Central memory CD8-positive, alpha-beta T cell (primary cell): ENCODE results near the gene TIAL1.
"Not testable (repeated sequence)": the region's sequence is repeated elsewhere in the genome, so short reads cannot be mapped to it uniquely, and the experiment has no call there.

Experiments
- ATAC-seq: fragments of 150-1000 bp; cut with Tn5 transposase; replicated peaks from 2 replicates; pipeline ENCODE4 v1.10.0; 2022; ENCODE audit warnings: mild to moderate bottlenecking, moderate FRiP score, moderate number of reproducible peaks; ENCODE audit not compliant: poor library complexity, severe bottlenecking; ENCODE audit errors: extremely low read depth
- DNase-seq, 2 donors: peaks; one replicate each; pipeline ENCODE4 v3.0.0; 2021; ENCODE audit warnings: low spot score in 2 of 2
- H3K27ac Mint-ChIP-seq: one replicate; pipeline ENCODE4 v1.8.0; 2022; ENCODE audit warnings: low read depth, mild to moderate bottlenecking, moderate library complexity, mixed read lengths
- H3K27me3 Mint-ChIP-seq: one replicate; pipeline ENCODE4 v1.8.0; 2022; ENCODE audit warnings: mixed read lengths
- H3K36me3 Mint-ChIP-seq: one replicate; pipeline ENCODE4 v1.8.0; 2022; ENCODE audit warnings: mild to moderate bottlenecking, moderate library complexity, mixed read lengths; ENCODE audit not compliant: insufficient read depth
- H3K4me1 Mint-ChIP-seq: one replicate; pipeline ENCODE4 v1.8.0; 2022; ENCODE audit warnings: mixed read lengths
- H3K4me3 Mint-ChIP-seq: one replicate; pipeline ENCODE4 v1.8.0; 2022; ENCODE audit warnings: mild to moderate bottlenecking, moderate library complexity, mixed read lengths
- H3K9me3 Mint-ChIP-seq: one replicate; pipeline ENCODE4 v1.8.0; 2022; ENCODE audit warnings: mixed read lengths

The TIAL1 gene

GRCh38 chr10:119541046-119541445 lies 55.7 kb downstream of the TIAL1 start:
- Mint-ChIP-seq H3K27me3 (no peaks in the 10 kb centered on the region), H3K27ac (peak overlapping the region; percentile 14), H3K4me1 (peaks cover 67% of the 10 kb centered on the region), H3K4me3 (peak overlapping the region; percentile 93), H3K9me3 (no peaks in the 10 kb centered on the region), H3K36me3 (peaks cover 13% of the 10 kb centered on the region)
- ATAC-seq (no peak), DNase-seq (no peak)

- DNase-seq (no peak), ATAC-seq (no peak)
- peaks cover 13% of the 10 kb centered on the region for H3K36me3 Mint-ChIP-seq
- H3K9me3 Mint-ChIP-seq = no peaks in the 10 kb centered on the region
- no peaks in the 10 kb centered on the region for H3K27me3 Mint-ChIP-seq
- H3K4me3 Mint-ChIP-seq = peak overlapping the region; percentile 93
- H3K4me1 Mint-ChIP-seq = peaks cover 74% of the 10 kb centered on the region
- H3K27ac Mint-ChIP-seq = peak overlapping the region; percentile 14
These were observed 56.7 kb downstream of the TIAL1 start for GRCh38 chr10:119540038-119540437.

GRCh38 chr10:119539359-119539825 lies 57.4 kb downstream of the TIAL1 start:
- H3K9me3 Mint-ChIP-seq = no peaks in the 10 kb centered on the region
- DNase-seq (no peak), ATAC-seq (no peak)
- peak overlapping the region; percentile 74 for H3K27ac Mint-ChIP-seq
- H3K27me3 Mint-ChIP-seq = no peaks in the 10 kb centered on the region
- peaks cover 15% of the 10 kb centered on the region for H3K36me3 Mint-ChIP-seq
- H3K4me3 Mint-ChIP-seq = peak overlapping the region; percentile 93
- H3K4me1 Mint-ChIP-seq = peaks cover 74% of the 10 kb centered on the region

- ATAC-seq = no peak
- no peaks in the 10 kb centered on the region for H3K27me3 Mint-ChIP-seq
- peak overlapping the region; percentile 53 for H3K4me3 Mint-ChIP-seq
- peaks cover 70% of the 10 kb centered on the region for H3K4me1 Mint-ChIP-seq
- no peaks in the 10 kb centered on the region for H3K9me3 Mint-ChIP-seq
- DNase-seq = no peak
- H3K36me3 Mint-ChIP-seq = peaks cover 15% of the 10 kb centered on the region
- peak overlapping the region; percentile 74 for H3K27ac Mint-ChIP-seq
These were observed 58.0 kb downstream of the TIAL1 start for GRCh38 chr10:119538632-119539358.

DNA sequence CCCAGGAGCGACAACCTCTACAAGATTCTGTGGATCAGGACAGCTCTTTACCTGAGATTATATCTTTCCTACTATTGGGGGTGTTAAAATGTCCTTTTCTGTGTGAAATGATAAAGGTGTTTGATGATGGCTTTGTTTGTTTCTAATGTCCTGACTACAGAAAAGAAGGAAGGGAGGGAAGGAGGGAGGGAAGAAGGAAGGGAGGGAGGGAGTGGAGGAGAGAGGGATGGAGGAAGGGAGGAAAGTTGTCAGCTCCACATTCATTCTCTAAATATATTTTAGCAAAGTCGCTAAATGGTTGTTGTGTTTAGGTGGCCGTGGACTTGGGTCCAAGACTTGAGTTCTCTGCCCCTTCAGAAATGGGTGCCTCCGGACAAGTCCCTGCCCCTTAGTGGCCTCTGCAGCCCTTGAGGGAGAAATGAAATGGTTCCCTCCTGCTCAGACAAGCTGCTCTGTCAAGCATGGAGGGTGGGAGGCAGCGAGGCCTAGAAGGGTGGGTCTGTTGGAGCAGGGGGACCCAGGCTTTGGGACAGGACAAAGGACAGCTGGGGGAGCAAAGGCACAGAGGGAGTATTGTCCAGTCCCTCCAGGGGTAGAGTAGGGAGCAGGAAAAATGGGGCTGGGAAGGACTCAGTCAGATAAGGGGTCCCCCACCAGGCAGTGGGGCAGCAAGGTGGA lies 58.7 kb downstream of the TIAL1 start:
- peak overlapping the region; percentile 74 for H3K27ac Mint-ChIP-seq
- no peak for DNase-seq
- H3K9me3 Mint-ChIP-seq = no peaks in the 10 kb centered on the region
- ATAC-seq = no peak
- H3K27me3 Mint-ChIP-seq = no peaks in the 10 kb centered on the region
- peaks cover 68% of the 10 kb centered on the region for H3K4me1 Mint-ChIP-seq
- H3K36me3 Mint-ChIP-seq = peaks cover 13% of the 10 kb centered on the region
- H3K4me3 Mint-ChIP-seq = peak overlapping the region; percentile 53

GRCh38 chr10:119536508-119537025 lies 60.2 kb downstream of the TIAL1 start:
- Mint-ChIP-seq H3K27me3 (no peaks in the 10 kb centered on the region), H3K4me1 (peaks cover 75% of the 10 kb centered on the region), H3K4me3 (no peak overlapping the region), H3K9me3 (no peaks in the 10 kb centered on the region), H3K36me3 (peaks cover 13% of the 10 kb centered on the region), H3K27ac (peak overlapping the region; percentile 74)
- DNase-seq (no peak), ATAC-seq (no peak)

DNA sequence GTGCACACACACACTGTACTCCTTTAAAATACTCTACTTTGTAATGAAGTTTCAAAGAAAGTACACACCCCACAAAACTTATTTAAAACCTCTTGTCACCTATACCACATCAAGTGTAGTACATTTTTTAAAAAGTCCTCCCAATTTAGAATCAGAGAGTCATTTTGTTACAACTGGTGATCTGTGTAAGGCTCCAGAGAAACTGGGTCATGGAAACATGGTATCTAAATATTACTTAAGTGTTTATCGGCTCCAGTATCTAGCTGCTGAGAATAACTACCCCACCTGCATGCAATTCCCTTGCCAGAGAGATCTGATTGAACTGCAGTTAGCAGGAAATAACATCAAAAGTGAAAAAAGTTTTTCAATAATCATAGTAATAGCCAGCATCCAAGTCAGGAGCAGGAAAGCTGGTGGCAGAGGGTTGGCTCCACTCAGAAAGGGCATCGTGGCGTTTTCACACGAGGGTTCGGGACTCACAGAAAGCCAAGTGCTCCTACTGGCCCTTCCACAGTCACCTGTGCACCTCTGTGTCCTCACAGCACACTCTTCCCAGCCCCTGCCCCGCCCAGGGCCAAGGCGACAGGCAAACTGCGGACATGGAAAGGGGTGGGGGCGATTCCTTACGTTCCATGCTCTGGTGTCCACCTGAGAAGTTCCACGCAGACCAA lies 60.8 kb downstream of the TIAL1 start:
- Mint-ChIP-seq H3K27ac (peak overlapping the region; percentile 22), H3K27me3 (no peaks in the 10 kb centered on the region), H3K9me3 (no peaks in the 10 kb centered on the region), H3K36me3 (peaks cover 13% of the 10 kb centered on the region), H3K4me1 (peaks cover 75% of the 10 kb centered on the region), H3K4me3 (no peak overlapping the region)
- no peak for DNase-seq
- ATAC-seq = no peak

- Mint-ChIP-seq H3K9me3 (no peaks in the 10 kb centered on the region), H3K36me3 (peaks cover 13% of the 10 kb centered on the region), H3K4me3 (no peak overlapping the region), H3K27me3 (no peaks in the 10 kb centered on the region), H3K4me1 (peaks cover 75% of the 10 kb centered on the region), H3K27ac (peak overlapping the region; percentile 22)
- ATAC-seq (no peak), DNase-seq (no peak)
These were observed 61.5 kb downstream of the TIAL1 start for GRCh38 chr10:119535305-119535704.

DNA sequence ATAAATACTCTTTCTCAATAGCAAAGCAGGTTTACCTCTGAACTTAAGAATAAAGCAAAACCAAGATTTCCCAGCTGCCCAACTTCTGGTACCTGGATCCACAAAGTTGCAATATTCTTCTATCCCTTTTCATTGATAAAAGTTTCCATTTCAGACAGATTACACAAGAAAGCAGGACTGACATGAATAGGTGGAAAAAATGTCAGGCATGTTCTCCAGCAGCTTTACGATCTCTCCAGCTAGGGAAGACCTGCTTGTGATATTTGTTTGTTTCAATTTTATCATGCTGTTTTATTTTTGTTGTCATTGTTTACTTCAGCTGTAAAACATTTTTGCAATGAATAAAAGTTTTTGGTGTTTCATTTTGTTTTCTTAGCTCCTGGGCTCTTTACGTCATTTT lies 63.3 kb downstream of the TIAL1 start:
- Mint-ChIP-seq H3K4me1 (peaks cover 57% of the 10 kb centered on the region), H3K4me3 (no peak overlapping the region), H3K36me3 (peaks cover 10% of the 10 kb centered on the region), H3K9me3 (no peaks in the 10 kb centered on the region), H3K27ac (no peak overlapping the region), H3K27me3 (no peaks in the 10 kb centered on the region)
- DNase-seq = no peak
- ATAC-seq = no peak

DNA sequence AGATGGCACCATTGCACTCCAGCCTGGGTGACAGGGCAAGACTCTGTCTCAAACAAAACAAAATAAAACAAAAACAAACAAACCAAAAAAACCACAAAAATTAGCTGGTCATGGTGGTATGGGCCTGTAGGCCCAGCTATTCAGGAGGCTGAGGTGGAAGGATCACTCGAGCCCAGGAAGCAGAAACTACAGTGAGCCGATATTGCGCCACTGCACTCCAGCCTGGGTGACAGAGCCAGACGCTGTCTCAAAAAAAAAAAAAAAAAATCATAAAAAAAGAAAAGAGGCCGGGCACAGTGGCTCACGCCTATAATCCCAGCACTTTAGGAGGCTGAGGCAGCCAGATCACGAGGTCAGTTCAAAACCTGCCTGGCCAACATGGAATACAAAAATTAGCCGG lies 64.0 kb downstream of the TIAL1 start:
- DNase-seq, H3K9me3 Mint-ChIP-seq, H3K36me3 Mint-ChIP-seq, H3K27ac Mint-ChIP-seq, ATAC-seq, H3K27me3 Mint-ChIP-seq, H3K4me3 Mint-ChIP-seq: not testable (repeated sequence)
- peaks cover 50% of the 10 kb centered on the region for H3K4me1 Mint-ChIP-seq

GRCh38 chr10:119532251-119532650 lies 64.5 kb downstream of the TIAL1 start:
- not testable (repeated sequence) for H3K9me3 Mint-ChIP-seq, H3K27ac Mint-ChIP-seq, DNase-seq, H3K27me3 Mint-ChIP-seq, H3K4me3 Mint-ChIP-seq, ATAC-seq
- peaks cover 46% of the 10 kb centered on the region for H3K4me1 Mint-ChIP-seq
- H3K36me3 Mint-ChIP-seq = peaks cover 10% of the 10 kb centered on the region

GRCh38 chr10:119531067-119531466 lies 65.7 kb downstream of the TIAL1 start:
- no peak overlapping the region for H3K4me3 Mint-ChIP-seq
- peaks cover 40% of the 10 kb centered on the region for H3K4me1 Mint-ChIP-seq
- ATAC-seq (no peak), DNase-seq (no peak)
- no peaks in the 10 kb centered on the region for H3K27me3 Mint-ChIP-seq
- no peak overlapping the region for H3K27ac Mint-ChIP-seq
- H3K9me3 Mint-ChIP-seq = no peaks in the 10 kb centered on the region
- peaks cover 10% of the 10 kb centered on the region for H3K36me3 Mint-ChIP-seq
